PC-3 (cell line): Measurements from ENCODE around the gene BCAS3.

Experiments used
- CTCF ChIP-seq: fragments of 300-600 bp; sonication (generic); conservative IDR thresholded peaks from 2 replicates; pipeline ENCODE4 v1.5.1; 2017; ENCODE audit warnings: antibody characterized with exemption, low read depth, mild to moderate bottlenecking, low read length
- EZH2 ChIP-seq: fragments of 300-600 bp; sonication (generic); IDR thresholded peaks from one replicate; pipeline ENCODE4 v1.6.1; 2017; ENCODE audit warnings: antibody characterized with exemption, mild to moderate bottlenecking, low read length; ENCODE audit not compliant: unreplicated experiment

DNA sequence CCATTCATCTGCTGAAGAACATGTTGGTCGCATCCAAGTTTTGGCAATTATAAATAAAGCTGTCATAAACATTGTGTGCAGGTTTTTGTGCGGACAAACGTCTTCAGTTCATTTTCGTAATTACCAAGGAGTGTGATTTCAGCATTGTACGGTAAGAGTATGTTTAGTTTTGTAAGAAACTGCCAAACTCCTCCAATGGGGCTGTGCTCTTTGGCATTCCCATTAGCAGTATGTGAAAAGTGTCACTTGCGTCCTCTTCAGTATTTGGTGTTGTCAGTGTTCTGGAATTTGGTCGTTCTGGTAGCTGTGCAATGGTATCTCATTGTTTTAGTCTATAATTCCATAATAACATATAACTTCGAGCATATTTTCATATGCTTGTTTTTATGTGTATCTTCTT is 120.9 kb downstream of the BCAS3 start:
- TF ChIP-seq CTCF (no peak), EZH2 (no peak)
